GM18873 (cell line): ENCODE results near the gene CD19.
"Not testable (repeated sequence)": the region's sequence is repeated elsewhere in the genome, so short reads cannot be mapped to it uniquely, and the experiment has no call there.

ENCODE experiments used
- ATAC-seq: cut with Tn5 transposase; IDR thresholded peaks from one replicate; pipeline ENCODE4 v1.9.1; 2021; ENCODE audit warnings: mild to moderate bottlenecking, moderate library complexity, moderate number of reproducible peaks; ENCODE audit not compliant: unreplicated experiment, low FRiP score

The CD19 gene

GRCh38 chr16:28931801-28932225, at the start of gene CD19:
TSS of gene CD19 (plus strand) at chr16:28931971. CDS start at chr16:28932001, 30 bp downstream.
- ATAC-seq: no peak

DNA sequence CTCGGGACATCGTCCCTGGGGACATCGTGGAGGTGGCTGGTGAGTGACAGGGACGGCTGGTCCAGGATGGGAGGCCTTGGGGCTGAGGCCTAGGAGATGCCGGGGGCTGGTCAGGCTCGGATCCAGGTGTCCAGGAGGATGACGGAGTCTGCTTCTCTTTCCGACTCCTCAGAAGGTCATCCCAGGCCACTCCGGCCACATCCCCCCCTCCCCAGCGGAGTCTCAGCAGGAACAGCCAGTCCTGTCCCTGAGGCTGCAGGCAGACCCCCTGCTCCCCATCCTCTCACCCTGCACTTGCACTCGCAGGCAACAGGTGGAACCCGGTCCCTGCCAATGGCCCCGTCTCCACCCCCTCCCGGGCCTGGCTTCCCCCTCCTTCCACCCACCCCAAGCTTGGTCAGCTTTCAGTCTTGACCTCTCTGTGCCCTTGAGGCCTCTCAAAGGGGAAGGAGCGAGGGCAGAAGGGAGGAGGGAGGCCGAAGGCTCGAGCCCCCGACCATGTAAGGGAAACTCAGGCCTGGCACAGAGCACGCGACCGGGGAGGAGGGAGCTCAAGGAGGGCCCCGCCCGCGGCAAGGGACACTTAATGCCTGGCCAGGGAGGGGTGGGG, 49.1 kb upstream of the CD19 start:
- ATAC-seq: no peak

GRCh38 chr16:28883221-28883996, 48.4 kb upstream of the CD19 start:
- ATAC-seq: no peak

GRCh38 chr16:28884045-28884444, 47.7 kb upstream of the CD19 start:
- ATAC-seq: no peak

- no peak for ATAC-seq
Measured at GRCh38 chr16:28886945-28887344, 44.8 kb upstream of the CD19 start.

DNA sequence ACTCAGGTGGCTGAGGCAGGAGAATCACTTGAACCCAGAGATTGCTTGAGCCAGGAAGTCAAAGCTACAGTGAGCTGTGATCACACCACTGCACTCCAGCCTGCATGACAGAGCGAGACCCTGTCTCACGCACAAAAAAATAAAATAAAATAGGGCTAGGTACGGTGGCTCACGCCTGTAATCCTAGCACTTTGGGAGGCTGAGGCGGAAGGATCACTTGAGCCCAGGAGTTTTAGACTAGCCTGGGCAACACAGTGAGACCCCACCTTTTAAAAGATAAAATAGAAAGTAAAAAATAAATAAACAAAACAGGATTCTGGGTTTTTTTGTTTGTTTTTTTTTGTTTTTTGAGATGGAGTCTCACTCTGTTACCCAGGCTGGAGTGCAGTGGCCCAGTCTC, 41.4 kb upstream of the CD19 start:
- not testable (repeated sequence) for ATAC-seq

DNA sequence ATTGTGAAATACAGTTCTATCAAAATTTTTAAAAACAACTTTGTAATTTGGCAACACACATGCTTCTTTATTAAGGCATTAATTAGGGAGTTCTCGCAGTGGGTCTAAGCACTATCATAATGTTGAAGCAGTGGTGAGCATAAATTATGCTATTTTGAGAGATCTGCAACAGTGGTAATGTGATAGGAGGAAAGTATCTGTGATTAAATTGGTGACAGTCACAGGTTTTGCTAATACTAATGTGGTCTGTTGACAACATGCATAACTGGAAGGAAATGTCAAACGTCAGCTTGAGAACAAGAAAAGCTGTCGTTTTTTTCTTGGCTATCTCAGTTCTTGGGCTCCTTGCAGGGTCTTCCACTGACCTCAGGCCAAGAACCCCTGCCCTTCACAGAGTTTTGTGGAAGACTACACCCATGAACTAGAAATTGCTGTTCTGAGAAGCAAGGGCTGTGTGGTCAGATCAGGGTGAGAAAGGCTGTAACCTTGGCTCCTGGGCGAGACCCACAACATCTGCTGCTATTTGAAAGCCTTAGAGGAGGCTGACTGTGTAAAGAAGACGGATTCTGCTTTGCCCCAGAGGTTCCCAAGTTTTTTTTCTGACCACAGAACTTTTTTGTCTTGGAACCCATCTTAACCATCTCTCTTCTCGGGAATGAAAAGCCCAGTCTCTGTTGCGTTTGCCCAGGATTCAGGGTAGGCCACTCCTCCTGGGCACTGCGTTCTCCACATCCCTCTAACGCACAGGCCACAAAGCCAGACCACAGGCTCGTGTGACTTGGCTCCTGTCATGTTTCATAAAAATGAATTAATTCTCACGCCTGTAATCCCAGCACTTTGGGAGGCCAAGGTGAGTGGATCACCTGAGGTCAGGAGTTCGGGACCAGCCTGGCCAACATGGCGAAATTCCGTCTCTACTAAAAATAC, 39.5 kb upstream of the CD19 start:
- no peak for ATAC-seq

- no peak for ATAC-seq
Measured at GRCh38 chr16:28893291-28893690, 38.5 kb upstream of the CD19 start.

DNA sequence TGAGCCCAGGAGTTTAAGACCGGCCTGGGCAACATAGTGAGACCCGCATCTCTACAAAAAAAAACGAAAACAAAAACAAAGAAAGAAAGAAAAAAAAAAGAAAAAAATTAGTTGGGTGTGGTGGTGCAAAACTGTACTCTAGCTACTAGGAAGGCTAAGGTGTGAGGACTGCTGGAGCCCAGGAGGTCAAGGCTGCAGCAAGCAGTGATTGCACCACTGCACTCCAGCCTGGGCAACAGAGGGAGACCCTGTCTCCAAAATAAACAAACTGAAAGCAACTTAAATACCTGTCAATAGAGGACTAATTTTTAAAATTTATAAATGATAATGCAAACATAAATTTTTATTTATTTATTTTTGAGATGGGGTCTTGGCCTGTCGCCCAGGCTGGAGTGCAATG, 36.2 kb upstream of the CD19 start:
- no peak for ATAC-seq

- ATAC-seq: no peak
Measured at GRCh38 chr16:28897826-28898225, 33.9 kb upstream of the CD19 start.

- ATAC-seq: no peak
Measured at GRCh38 chr16:28898266-28898665, 33.5 kb upstream of the CD19 start.

GRCh38 chr16:28898942-28899341, 32.8 kb upstream of the CD19 start:
- ATAC-seq: no peak

DNA sequence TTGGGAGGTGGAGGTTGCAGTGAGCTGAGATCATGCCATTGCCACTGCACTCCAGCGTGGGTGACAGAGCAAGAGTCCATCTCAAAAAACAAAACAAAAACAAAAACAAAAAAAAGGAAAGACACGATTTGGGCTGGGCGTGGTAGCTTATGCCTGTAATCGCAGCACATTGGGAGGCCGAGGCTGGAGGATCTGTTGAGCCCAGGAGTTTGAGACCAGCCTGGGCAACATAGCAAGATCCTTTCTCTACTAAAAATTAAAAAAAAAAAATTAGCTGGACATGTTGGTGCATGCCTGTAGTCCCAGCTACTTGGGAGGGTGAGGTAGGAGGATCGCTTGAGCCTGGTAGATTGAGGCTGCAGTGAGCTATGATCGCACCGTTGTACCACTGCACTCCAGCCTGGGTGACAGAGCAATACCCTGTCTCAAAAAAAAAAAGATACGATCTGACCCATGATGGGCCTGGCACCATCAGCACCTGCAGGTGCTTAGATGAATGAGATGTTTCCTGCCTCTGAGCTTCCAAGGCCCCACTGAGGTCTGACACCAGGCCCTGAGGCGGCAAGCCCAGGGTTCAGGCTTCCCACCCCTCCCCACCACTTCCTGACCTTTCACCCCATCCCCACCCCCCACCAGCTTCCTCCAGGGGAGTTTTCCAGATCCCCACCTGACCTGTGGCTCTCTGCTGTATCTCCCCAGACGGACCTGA, 31.7 kb upstream of the CD19 start:
- ATAC-seq: no peak

GRCh38 chr16:28900601-28901000, 31.2 kb upstream of the CD19 start:
- ATAC-seq: no peak

GRCh38 chr16:28901862-28902261, 29.9 kb upstream of the CD19 start:
- no peak for ATAC-seq

DNA sequence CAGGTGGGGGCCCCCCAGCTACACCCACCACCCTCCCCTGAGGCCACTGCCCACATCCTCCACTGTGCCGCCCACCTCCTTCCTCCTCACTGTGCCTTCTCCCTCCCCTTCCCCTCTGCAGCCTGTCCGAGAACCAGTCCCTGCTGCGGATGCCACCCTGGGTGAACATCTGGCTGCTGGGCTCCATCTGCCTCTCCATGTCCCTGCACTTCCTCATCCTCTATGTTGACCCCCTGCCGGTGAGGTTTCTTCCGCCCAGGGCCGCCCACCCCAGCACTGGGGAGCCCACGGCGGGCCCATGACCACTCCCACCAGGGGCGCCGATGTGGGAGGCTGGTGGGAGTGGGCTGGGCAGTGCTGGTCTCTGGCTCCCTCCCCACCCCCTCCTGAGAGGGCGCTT, 28.9 kb upstream of the CD19 start:
- ATAC-seq: no peak

DNA sequence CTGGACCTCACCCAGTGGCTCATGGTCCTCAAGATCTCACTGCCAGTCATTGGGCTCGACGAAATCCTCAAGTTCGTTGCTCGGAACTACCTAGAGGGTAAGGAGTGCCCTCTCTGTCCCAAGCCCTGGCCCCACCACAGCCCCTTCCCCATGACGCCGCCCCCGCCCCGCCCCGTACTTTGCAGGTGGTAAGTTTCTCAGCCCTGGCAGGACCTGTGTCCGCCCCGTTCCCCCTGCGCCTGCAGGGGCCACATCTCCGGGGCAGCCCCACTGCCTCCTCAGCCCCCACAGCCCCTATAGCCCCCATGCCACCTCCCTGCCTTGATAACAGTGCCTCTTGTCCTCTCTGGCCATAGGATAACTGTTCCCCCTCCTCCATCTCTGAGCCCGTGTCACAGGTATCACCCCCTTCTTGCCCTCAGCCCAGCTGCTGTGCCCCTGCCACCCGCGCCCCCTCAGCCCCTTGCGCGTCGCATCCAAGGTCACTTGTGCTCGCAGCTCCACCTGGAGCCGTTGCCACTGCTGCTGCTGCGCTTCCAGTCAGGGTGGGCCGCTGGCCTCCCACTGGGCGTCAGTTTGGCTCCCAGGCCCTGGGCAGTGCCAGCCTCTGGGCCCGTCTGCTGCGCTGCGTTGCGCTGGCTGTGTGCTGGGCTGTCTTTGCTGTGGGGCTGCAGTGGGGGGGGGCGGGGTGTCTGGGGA, 28.3 kb upstream of the CD19 start:
- ATAC-seq: no peak

GRCh38 chr16:28904363-28904762, 27.4 kb upstream of the CD19 start:
- ATAC-seq: no peak

DNA sequence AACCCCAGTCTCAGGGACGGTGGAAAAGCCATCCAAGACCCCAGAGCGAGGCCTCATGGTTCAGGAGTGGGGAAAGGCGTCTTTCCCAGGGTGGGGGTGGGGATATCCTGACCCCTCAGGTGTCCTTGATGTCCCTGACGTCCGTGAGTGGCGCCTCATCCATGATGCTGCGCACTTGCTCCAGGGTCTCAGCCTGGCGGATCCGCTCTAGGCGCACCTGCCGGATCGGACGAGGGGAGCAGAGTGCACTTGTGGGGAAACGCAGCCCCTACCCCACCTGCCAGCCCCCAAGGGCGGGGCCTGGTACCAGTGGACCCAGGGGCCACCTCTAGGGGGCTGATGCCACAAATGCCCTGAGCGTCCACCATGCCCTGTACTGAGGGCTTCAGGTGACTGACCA, 26.9 kb upstream of the CD19 start:
- no peak for ATAC-seq

DNA sequence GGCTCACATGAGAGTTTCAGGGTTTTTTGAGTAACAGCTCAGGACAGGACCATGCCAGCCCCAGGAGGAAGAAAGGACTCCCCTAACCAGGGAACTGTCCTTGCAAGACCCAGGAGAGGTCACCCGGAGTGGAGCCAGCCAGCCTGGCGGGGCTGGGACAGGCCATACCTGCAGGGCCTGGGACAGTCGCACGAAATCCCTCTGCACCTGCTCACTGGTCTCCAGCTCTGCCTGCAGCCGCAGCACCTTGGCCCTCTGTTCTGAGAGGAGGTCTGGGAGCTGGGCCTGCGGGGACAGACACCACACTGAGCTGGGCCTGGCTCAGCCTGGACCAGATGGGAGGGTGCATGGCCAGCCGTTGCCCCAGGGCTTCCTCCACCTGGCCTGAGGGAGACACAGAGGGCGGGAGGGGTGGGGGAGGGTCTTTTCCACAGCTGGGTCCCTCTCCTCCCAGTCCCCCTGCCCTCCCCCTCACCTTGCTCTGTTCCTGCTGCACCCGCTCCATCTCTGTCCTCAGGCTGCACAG, 26.5 kb upstream of the CD19 start:
- ATAC-seq: no peak
